Mucosa of rectum (tissue), 2 donors: Measurements from ENCODE around the gene SAFB.

Experiments
- H3K27ac ChIP-seq, 2 donors: one replicate each; pipeline ENCODE4 v1.7.0; 2013; ENCODE audit warnings: inconsistent platforms in 2 of 2, low read depth in 2 of 2, low read length in 2 of 2
- H3K27me3 ChIP-seq, 2 donors: one replicate each; pipeline ENCODE4 v1.7.0; 2013; ENCODE audit warnings: low read length in 2 of 2; ENCODE audit not compliant: control insufficient read depth in 2 of 2, insufficient read depth in 2 of 2
- H3K36me3 ChIP-seq, 2 donors: one replicate each; pipeline ENCODE4 v1.7.0; 2013; ENCODE audit warnings: low read length in 2 of 2; ENCODE audit not compliant: control insufficient read depth in 2 of 2, insufficient read depth in 2 of 2
- H3K4me1 ChIP-seq, 2 donors: one replicate each; pipeline ENCODE4 v1.7.0; 2013; ENCODE audit warnings: low read length in 2 of 2, mild to moderate bottlenecking in 1 of 2; ENCODE audit not compliant: control insufficient read depth in 2 of 2, insufficient read depth in 2 of 2
- H3K4me3 ChIP-seq, 2 donors: one replicate each; pipeline ENCODE4 v1.7.0; 2013; ENCODE audit warnings: low read length in 2 of 2
- H3K9ac ChIP-seq, 2 donors: one replicate each; pipeline ENCODE4 v1.7.0; 2013; ENCODE audit warnings: low read length in 2 of 2, low read depth in 1 of 2, mild to moderate bottlenecking in 1 of 2
- H3K9me3 ChIP-seq, 2 donors: one replicate each; pipeline ENCODE4 v1.7.0; 2013; ENCODE audit warnings: low read length in 2 of 2; ENCODE audit not compliant: control insufficient read depth in 2 of 2
- donor health status: healthy.
- donor health status: Normal muscosa, but diverticular disease.

The SAFB gene

DNA sequence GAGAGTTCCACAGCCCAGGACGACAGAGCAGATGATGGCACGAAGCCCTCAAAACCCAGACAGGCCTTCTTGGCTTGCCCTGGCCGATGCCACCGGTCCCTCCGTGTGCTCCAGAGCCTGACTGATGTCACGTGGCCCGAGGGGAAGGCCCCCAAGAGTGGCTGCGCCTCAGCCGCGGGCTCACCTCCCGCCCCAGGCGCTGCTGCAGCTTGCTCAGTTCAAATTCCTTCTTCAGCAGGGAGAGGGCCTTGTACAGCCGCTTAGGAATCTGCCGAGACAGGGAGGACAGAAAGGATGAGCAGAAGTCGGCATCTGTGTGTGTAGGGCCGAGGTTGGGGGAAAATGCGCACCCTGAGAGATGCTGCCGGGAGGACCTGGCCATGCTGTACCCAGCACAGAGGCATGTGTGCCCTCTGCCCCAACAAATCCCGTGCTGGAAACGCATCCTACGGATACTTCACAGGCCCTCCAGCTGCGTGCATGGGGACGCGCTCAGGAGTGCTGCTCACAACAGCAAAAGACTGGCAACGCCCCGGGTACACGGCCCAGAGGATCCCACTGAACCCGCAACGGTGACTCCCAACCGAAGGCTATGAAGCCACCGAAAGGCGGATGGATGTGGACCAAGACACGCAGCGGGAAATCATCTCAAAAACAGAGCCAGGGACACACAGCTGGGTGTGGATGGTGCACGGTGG lies 84.1 kb downstream of the SAFB start:
- H3K27me3 ChIP-seq: no peaks in the 10 kb centered on the region
- H3K4me1 ChIP-seq: no peaks in the 10 kb centered on the region
- H3K4me3 ChIP-seq: no peak overlapping the region
- H3K9ac ChIP-seq: no peak overlapping the region
- peaks cover 48 to 51% of the 10 kb centered on the region in 2 donors for H3K36me3 ChIP-seq
- H3K27ac ChIP-seq: no peak overlapping the region
- H3K9me3 ChIP-seq: no peaks in the 10 kb centered on the region

DNA sequence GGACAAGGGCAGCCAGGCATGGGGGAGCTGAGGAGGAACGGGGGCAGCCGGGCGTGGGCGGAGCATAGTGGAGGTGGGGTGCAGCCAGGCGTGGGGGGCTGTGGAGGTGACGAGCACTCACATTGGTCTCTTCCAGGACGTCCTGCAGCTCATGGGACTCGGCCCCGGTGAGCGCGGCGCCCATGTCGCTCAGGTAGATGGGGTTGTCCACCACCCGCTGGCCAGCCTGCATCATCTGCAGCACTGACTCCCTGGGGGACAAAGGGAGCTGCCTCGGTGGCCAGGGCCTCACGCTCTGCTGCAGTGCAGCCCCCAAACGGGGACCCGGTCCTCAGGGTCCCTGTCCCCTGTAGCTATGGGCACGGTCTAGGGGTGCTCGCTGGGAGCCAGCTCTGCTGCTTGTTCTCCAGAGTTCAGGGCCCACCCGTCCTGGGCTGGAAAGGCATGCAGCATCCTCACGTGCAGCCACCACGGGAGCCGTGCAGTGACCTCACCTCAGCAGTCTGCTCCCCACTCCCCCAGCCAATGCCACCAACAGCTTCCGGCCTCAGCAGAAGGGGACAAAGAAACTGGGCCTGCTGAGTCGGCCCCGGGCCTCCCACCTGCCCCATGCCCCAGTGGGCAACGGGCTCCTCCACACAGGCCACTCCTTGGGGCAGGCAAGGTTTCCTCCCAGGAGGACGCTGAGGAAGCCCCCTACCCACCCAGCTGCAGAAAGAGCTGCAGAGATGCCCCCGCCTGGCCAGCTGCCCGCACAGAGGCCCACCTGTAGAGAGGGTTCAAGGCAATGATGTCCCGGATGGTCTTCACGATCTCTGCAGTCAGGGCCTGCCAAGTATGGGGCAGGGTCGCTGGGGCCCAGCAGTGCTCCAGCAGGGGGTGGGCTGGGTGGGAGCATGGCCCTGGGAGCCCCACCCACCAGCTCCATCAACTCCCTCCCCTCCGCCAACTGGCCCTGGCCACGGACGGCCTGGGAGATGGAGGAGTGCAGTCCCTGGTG lies 85.0 kb downstream of the SAFB start:
- Histone ChIP-seq H3K4me3 (no peak overlapping the region), H3K36me3 (peaks cover 57 to 58% of the 10 kb centered on the region in 2 donors), H3K9ac (no peak overlapping the region), H3K4me1 (no peaks in the 10 kb centered on the region), H3K27ac (no peak overlapping the region), H3K9me3 (no peaks in the 10 kb centered on the region), H3K27me3 (no peaks in the 10 kb centered on the region)

DNA sequence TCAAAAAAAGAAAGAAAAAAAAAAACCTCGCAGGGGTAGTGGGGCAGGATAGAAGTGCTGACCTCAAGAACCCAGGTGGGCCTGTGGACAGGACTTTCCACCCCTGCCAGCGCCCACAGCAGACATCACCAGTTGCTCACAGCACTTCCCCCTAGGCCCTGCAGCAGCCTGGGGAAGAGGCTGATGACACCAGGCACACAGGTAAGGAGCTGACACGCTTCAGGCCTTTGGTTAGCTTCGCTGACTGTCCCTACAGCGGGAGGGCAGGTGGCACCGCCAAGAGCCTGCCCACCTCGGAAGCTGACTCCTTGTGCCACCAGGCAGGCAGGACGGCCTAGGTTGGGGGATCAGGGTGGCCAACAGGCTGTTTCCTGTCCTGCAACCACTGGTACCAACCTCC lies 88.1 kb downstream of the SAFB start:
- H3K9ac ChIP-seq: no peak overlapping the region
- H3K27ac ChIP-seq: no peak overlapping the region
- no peak overlapping the region for H3K4me3 ChIP-seq
- H3K27me3 ChIP-seq: no peaks in the 10 kb centered on the region
- H3K36me3 ChIP-seq: peaks cover 40 to 52% of the 10 kb centered on the region in 2 donors
- peaks cover 0 to 2% of the 10 kb centered on the region in 2 donors for H3K4me1 ChIP-seq
- H3K9me3 ChIP-seq: no peaks in the 10 kb centered on the region

DNA sequence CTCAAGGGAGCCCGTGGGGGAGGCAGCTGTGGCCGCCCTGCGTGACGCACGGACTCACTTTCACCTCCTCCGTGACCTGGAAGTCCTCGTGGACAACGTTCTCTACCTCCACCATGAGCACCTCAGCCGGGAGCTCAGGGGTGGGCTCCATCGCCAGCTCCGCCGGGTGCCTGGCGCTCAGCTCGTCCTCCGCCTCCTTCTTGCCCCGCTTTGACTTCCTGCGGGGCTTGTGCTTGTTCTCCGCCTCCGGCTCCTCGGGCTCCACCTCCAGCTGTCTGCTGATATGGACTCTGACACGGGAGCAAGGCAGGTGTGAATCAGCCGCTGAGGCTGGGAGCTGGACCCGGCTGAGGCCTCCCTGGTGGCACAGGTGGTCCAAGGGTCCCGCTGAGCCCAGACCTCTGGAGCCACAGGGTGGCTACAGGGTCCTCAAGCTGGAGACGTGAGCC lies 88.9 kb downstream of the SAFB start:
- H3K4me3 ChIP-seq: no peak overlapping the region
- no peak overlapping the region for H3K9ac ChIP-seq
- H3K4me1 ChIP-seq: peaks cover 0 to 2% of the 10 kb centered on the region in 2 donors
- H3K27me3 ChIP-seq: no peaks in the 10 kb centered on the region
- H3K36me3 ChIP-seq: peaks cover 36 to 49% of the 10 kb centered on the region in 2 donors
- H3K9me3 ChIP-seq: no peaks in the 10 kb centered on the region
- no peak overlapping the region for H3K27ac ChIP-seq

DNA sequence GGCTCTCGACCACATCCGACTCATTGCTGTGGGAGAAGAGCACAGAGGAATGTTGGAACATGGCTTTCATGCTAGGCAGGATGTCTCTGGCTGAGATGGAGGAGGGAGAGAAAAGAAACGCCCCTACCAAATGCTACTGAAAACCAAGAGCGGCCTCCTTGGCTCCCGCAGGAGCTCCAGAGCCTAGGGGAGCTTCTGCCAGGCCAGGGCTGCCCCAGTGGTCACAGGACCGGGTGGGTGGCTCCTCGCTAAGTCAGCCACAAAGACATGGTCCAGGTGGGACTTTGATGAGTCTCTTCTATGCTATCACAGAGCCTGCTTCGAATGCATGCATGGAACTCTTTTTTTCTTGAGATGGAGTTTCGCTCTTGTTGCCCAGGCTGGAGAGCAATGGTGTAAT lies 90.3 kb downstream of the SAFB start:
- no peaks in the 10 kb centered on the region for H3K9me3 ChIP-seq
- no peaks in the 10 kb centered on the region for H3K27me3 ChIP-seq
- H3K4me1 ChIP-seq: peaks cover 0 to 2% of the 10 kb centered on the region in 2 donors
- no peak overlapping the region for H3K4me3 ChIP-seq
- no peak overlapping the region for H3K9ac ChIP-seq
- no peak overlapping the region for H3K27ac ChIP-seq
- H3K36me3 ChIP-seq: peaks cover 24 to 35% of the 10 kb centered on the region in 2 donors

DNA sequence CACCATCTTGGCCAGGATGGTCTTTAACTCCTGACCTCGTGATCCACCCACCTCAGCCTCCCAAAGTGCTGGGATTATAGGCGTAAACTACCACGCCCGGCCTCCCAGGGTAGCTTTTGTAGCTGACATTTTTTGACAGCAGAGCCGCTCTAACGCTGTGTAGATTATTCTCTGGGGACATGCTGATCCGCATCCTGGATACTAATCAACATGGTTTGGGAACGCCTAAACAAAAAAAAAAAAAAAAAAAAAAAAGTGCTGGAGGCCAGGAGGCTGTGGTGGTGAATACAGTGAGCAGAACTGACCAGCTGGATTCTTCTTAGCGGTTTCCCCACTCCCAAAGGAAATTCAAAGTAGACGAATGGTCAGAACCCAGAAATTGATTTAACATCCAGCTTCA lies 91.9 kb downstream of the SAFB start:
- H3K4me1 ChIP-seq: peaks cover 13 to 15% of the 10 kb centered on the region in 2 donors
- no peaks in the 10 kb centered on the region for H3K9me3 ChIP-seq
- peaks cover 24 to 35% of the 10 kb centered on the region in 2 donors for H3K36me3 ChIP-seq
- H3K4me3 ChIP-seq: no peak overlapping the region
- H3K27ac ChIP-seq: no peak overlapping the region
- no peak overlapping the region for H3K9ac ChIP-seq
- no peaks in the 10 kb centered on the region for H3K27me3 ChIP-seq

DNA sequence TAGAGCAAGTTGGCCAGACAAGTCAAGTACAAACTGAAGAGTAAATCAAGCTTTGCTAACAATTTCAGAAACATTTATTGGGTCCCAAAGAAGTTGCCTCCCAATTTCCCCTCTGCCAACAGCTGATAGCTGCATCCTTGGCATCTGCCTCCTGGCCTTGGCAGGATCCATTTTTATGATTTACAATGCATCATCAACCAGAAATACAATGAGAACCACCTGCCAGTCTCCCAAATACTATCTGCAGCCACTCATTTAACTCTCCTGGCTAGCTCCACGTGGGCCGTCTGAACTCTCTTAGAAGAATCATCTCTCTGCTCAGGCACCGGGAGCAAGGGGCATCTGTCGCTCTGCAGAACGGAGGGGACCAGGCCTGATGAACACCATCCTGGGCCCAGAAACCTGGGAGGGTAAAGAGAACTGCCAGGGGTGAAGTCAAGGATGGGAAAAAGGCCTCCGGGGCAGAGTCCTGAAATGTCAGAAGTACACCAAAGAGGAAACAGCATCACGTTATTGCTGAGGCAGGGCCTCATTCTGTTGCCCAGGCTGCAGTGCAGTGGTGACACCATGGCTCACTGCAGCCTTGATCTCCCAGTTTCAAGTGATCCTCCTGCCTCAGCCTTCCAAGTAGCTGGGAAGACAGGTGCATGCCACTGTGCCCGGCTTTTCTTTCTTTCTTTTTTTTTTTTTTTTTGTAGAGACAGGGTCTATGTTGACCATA lies 94.5 kb downstream of the SAFB start:
- no peak overlapping the region for H3K9ac ChIP-seq
- no peak overlapping the region for H3K27ac ChIP-seq
- H3K9me3 ChIP-seq: no peaks in the 10 kb centered on the region
- H3K36me3 ChIP-seq: peaks cover 10 to 15% of the 10 kb centered on the region in 2 donors
- H3K4me1 ChIP-seq: peaks cover 13 to 17% of the 10 kb centered on the region in 2 donors
- H3K27me3 ChIP-seq: no peaks in the 10 kb centered on the region
- H3K4me3 ChIP-seq: no peak overlapping the region
